Neural cell (in vitro differentiated cells): Measurements from ENCODE around the gene FNDC1. TPM values are rescaled to one million over a fixed set of nuclear protein-coding genes. Genes with fewer than 3 reads are reported as not detected.

Experiments used
- H2AFZ ChIP-seq: fragments of 200-600, 300-800 bp; sonication (generic), shearing (Covaris generic); 2 replicates; pipeline ENCODE4 v1.6.0; 2014; ENCODE audit warnings: low read depth, mild to moderate bottlenecking, antibody characterized with exemption, low read length, moderate library complexity
- H3F3A ChIP-seq: fragments of 200-600 bp; shearing (Covaris generic); 2 replicates; pipeline ENCODE4 v1.6.1; 2016; ENCODE audit warnings: mild to moderate bottlenecking, moderate library complexity, mixed read lengths, antibody characterized with exemption, low read length; ENCODE audit not compliant: insufficient read depth, poor library complexity, severe bottlenecking
- H3K27ac ChIP-seq: fragments of 200-600, 300-800 bp; sonication (generic), shearing (Covaris generic); 2 replicates; pipeline ENCODE4 v1.5.1; 2014; ENCODE audit warnings: mild to moderate bottlenecking, low read length, moderate library complexity
- H3K27me3 ChIP-seq: fragments of 300-800, 200-600 bp; sonication (generic), shearing (Covaris generic); 2 replicates; pipeline ENCODE4 v1.6.0; 2014; ENCODE audit warnings: mild to moderate bottlenecking, low read depth, low read length, moderate library complexity; ENCODE audit not compliant: insufficient read depth
- H3K36me3 ChIP-seq: fragments of 300-800, 200-600 bp; sonication (generic), shearing (Covaris generic); 2 replicates; pipeline ENCODE4 v1.5.1; 2014; ENCODE audit warnings: mild to moderate bottlenecking, antibody characterized with exemption, low read length, moderate library complexity; ENCODE audit not compliant: insufficient read depth
- H3K4me2 ChIP-seq: fragments of 300-800, 200-600 bp; sonication (generic), shearing (Covaris generic); 2 replicates; pipeline ENCODE4 v1.6.0; 2014; ENCODE audit warnings: mild to moderate bottlenecking, low read length
- H3K4me3 ChIP-seq: fragments of 300-800, 200-600 bp; sonication (generic), shearing (Covaris generic); 2 replicates; pipeline ENCODE4 v1.5.1; 2014; ENCODE audit warnings: mild to moderate bottlenecking, low read length, moderate library complexity
- H3K79me2 ChIP-seq: fragments of 200-600 bp; shearing (Covaris generic); replicated peaks from 2 replicates; pipeline ENCODE4 v1.6.0; 2014; ENCODE audit warnings: mild to moderate bottlenecking, low read length, moderate library complexity; ENCODE audit not compliant: insufficient read depth
- H3K9ac ChIP-seq: fragments of 300-800, 200-600 bp; sonication (generic), shearing (Covaris generic); 2 replicates; pipeline ENCODE4 v1.6.1; 2016; ENCODE audit warnings: mild to moderate bottlenecking, low read length, mixed read lengths
- H3K9me2 ChIP-seq: fragments of 200-600 bp; shearing (Covaris generic); 2 replicates; pipeline ENCODE4 v1.6.1; 2016; ENCODE audit warnings: mild to moderate bottlenecking, low read length, mixed read lengths; ENCODE audit not compliant: insufficient read depth
- H3K9me3 ChIP-seq: fragments of 200-600, 300-800 bp; sonication (generic), shearing (Covaris generic); 2 replicates; pipeline ENCODE4 v1.6.1; 2016; ENCODE audit warnings: mild to moderate bottlenecking, mixed run types, low read length, moderate library complexity, mixed read lengths
- H4K20me1 ChIP-seq: fragments of 200-600 bp; shearing (Covaris generic); 2 replicates; pipeline ENCODE4 v1.6.1; 2016; ENCODE audit warnings: mild to moderate bottlenecking, mixed run types; ENCODE audit not compliant: insufficient read depth
- EP300 ChIP-seq: fragments of 450-650 bp; conservative IDR thresholded peaks from 2 replicates; pipeline ENCODE4 v1.6.1; 2014; ENCODE audit warnings: antibody characterized with exemption, mild to moderate bottlenecking, moderate library complexity; ENCODE audit not compliant: poor library complexity, severe bottlenecking
- EZH2 ChIP-seq: fragments of 200-600, 300-800 bp; shearing (Covaris generic), sonication (generic); IDR thresholded peaks from 2 replicates; pipeline ENCODE4 v1.6.1; 2014; ENCODE audit warnings: antibody characterized with exemption, low read length, borderline replicate concordance, mild to moderate bottlenecking; ENCODE audit not compliant: insufficient read depth, poor library complexity, severe bottlenecking
- POLR2AphosphoS5 ChIP-seq: IDR thresholded peaks from 2 replicates; pipeline ENCODE4 v1.6.1; 2012
- RAD21 ChIP-seq: fragments of 450-650 bp; conservative IDR thresholded peaks from 2 replicates; pipeline ENCODE4 v1.6.1; 2014; ENCODE audit warnings: antibody characterized with exemption, mild to moderate bottlenecking, moderate library complexity
- REST ChIP-seq: IDR thresholded peaks from 2 replicates; pipeline ENCODE4 v1.6.1; 2012; ENCODE audit warnings: borderline replicate concordance
- SMC3 ChIP-seq: fragments of 450-650 bp; conservative IDR thresholded peaks from 2 replicates; pipeline ENCODE4 v1.6.1; 2014; ENCODE audit warnings: antibody characterized with exemption, mild to moderate bottlenecking, moderate library complexity; ENCODE audit not compliant: poor library complexity
- TAF1 ChIP-seq: IDR thresholded peaks from 2 replicates; pipeline ENCODE4 v1.6.1; 2012; ENCODE audit warnings: low read depth
- polyA plus RNA-seq: library from polyadenylated mRNA; depleted of rRNA; stranded (reverse); fragments of >200 nt; gene quantifications from 2 replicates; pipeline ENCODE4 v1.2.3, GENCODE V29; 2014

FNDC1 gene
- polyA plus RNA-seq, 1 donor from 2014 or later = not detected

GRCh38 chr6:159321267-159321666, 152.1 kb downstream of the FNDC1 start:
- TF ChIP-seq RAD21 (no peak), REST (no peak), EZH2 (no peak), SMC3 (no peak), TAF1 (no peak), EP300 (no peak), POLR2AphosphoS5 (no peak)
- Histone ChIP-seq H3K27me3 (no peaks in the 10 kb centered on the region), H3K9me2 (no peaks in the 10 kb centered on the region), H3K4me2 (no peak overlapping the region), H3F3A (no peaks in the 10 kb centered on the region), H3K36me3 (no peaks in the 10 kb centered on the region), H3K4me3 (no peak overlapping the region), H3K9ac (no peak overlapping the region), H3K9me3 (no peaks in the 10 kb centered on the region), H3K79me2 (no peaks in the 10 kb centered on the region), H3K27ac (no peak overlapping the region), H4K20me1 (no peaks in the 10 kb centered on the region), H2AFZ (no peak overlapping the region)

Other genes starting within 250 kb of the FNDC1 start
- 2.4 and 3.5 TPM in 2 replicates for gene RSPH3, start 169.2 kb upstream of the FNDC1 start, polyA plus RNA-seq
- gene TAGAP, start 124.4 kb upstream of the FNDC1 start, polyA plus RNA-seq = not detected in 2 replicates